Measurements from ENCODE around the gene ZNF79.

The ZNF79 gene

GRCh38 chr9:127474592-127474991, 50.4 kb downstream of the ZNF79 start:
- no peaks in the 10 kb centered on the region for H4K20me1 ChIP-seq (ENCODE audit: low read depth, low read length)
- no peaks in the 10 kb centered on the region for H3K9me2 ChIP-seq (replicated peaks; ENCODE audit: insufficient read depth, low read length)
- H3K9me3 ChIP-seq (ENCODE audit: insufficient read depth, low read length), result no peaks in the 10 kb centered on the region
- H2AFZ ChIP-seq (ENCODE audit: low read depth, low read length, severe bottlenecking), result no peak overlapping the region
- H3K4me3 ChIP-seq (ENCODE audit: insufficient read depth, low read length, poor library complexity, severe bottlenecking), result no peak overlapping the region
- H3K4me2 ChIP-seq (ENCODE audit: low read depth, low read length, poor library complexity, severe bottlenecking), result no peak overlapping the region
- H3F3A ChIP-seq (ENCODE audit: insufficient read depth), result no peaks in the 10 kb centered on the region
- no peak overlapping the region for H3K27ac ChIP-seq (ENCODE audit: low read depth, low read length)
- H3K27me3 ChIP-seq (ENCODE audit: low read length), result no peaks in the 10 kb centered on the region
- no peak overlapping the region for H3K9ac ChIP-seq (ENCODE audit: low read length)
- no peaks in the 10 kb centered on the region for H3K79me2 ChIP-seq (ENCODE audit: insufficient read depth, low read length)
- TF ChIP-seq EZH2phosphoT487 (conservative IDR thresholded peaks at IDR 0.05; ENCODE audit: low read length) (no peak), CTCF (IDR thresholded peaks at IDR 0.05; ENCODE audit: insufficient read depth, low read length, poor library complexity, severe bottlenecking) (no peak)
- H3K36me3 ChIP-seq (ENCODE audit: low read length), result no peaks in the 10 kb centered on the region

- no peaks in the 10 kb centered on the region for H3F3A ChIP-seq (ENCODE audit: insufficient read depth)
- no peak overlapping the region for H3K9ac ChIP-seq (ENCODE audit: low read length)
- 0 out of 2 replicates have a peak, but pooled peaks cover 3% of the 10 kb centered on the region for H3K36me3 ChIP-seq (ENCODE audit: low read length)
- no peaks in the 10 kb centered on the region for H3K9me2 ChIP-seq (replicated peaks; ENCODE audit: insufficient read depth, low read length)
- no peaks in the 10 kb centered on the region for H3K27me3 ChIP-seq (ENCODE audit: low read length)
- no peak overlapping the region for H3K4me3 ChIP-seq (ENCODE audit: insufficient read depth, low read length, poor library complexity, severe bottlenecking)
- H3K79me2 ChIP-seq (ENCODE audit: insufficient read depth, low read length), result no peaks in the 10 kb centered on the region
- TF ChIP-seq CTCF (IDR thresholded peaks at IDR 0.05; ENCODE audit: insufficient read depth, low read length, poor library complexity, severe bottlenecking) (no peak), EZH2phosphoT487 (conservative IDR thresholded peaks at IDR 0.05; ENCODE audit: low read length) (no peak)
- no peak overlapping the region for H2AFZ ChIP-seq (ENCODE audit: low read depth, low read length, severe bottlenecking)
- no peaks in the 10 kb centered on the region for H3K9me3 ChIP-seq (ENCODE audit: insufficient read depth, low read length)
- no peaks in the 10 kb centered on the region for H4K20me1 ChIP-seq (ENCODE audit: low read depth, low read length)
- H3K27ac ChIP-seq (ENCODE audit: low read depth, low read length), result no peak overlapping the region
- H3K4me2 ChIP-seq (ENCODE audit: low read depth, low read length, poor library complexity, severe bottlenecking), result no peak overlapping the region
Observed at GRCh38 chr9:127479507-127480081, 55.4 kb downstream of the ZNF79 start.

- no peaks in the 10 kb centered on the region for H3K9me3 ChIP-seq (ENCODE audit: insufficient read depth, low read length)
- no peak overlapping the region for H3K9ac ChIP-seq (ENCODE audit: low read length)
- H3K9me2 ChIP-seq (replicated peaks; ENCODE audit: insufficient read depth, low read length), result no peaks in the 10 kb centered on the region
- no peak overlapping the region for H3K4me3 ChIP-seq (ENCODE audit: insufficient read depth, low read length, poor library complexity, severe bottlenecking)
- TF ChIP-seq EZH2phosphoT487 (conservative IDR thresholded peaks at IDR 0.05; ENCODE audit: low read length) (no peak), CTCF (IDR thresholded peaks at IDR 0.05; ENCODE audit: insufficient read depth, low read length, poor library complexity, severe bottlenecking) (no peak)
- H3K4me2 ChIP-seq (ENCODE audit: low read depth, low read length, poor library complexity, severe bottlenecking), result no peak overlapping the region
- H3K36me3 ChIP-seq (ENCODE audit: low read length), result 0 out of 2 replicates have a peak, but pooled peaks cover 3% of the 10 kb centered on the region
- H4K20me1 ChIP-seq (ENCODE audit: low read depth, low read length), result no peaks in the 10 kb centered on the region
- H3F3A ChIP-seq (ENCODE audit: insufficient read depth), result no peaks in the 10 kb centered on the region
- no peaks in the 10 kb centered on the region for H3K79me2 ChIP-seq (ENCODE audit: insufficient read depth, low read length)
- H2AFZ ChIP-seq (ENCODE audit: low read depth, low read length, severe bottlenecking), result no peak overlapping the region
- no peaks in the 10 kb centered on the region for H3K27me3 ChIP-seq (ENCODE audit: low read length)
- no peak overlapping the region for H3K27ac ChIP-seq (ENCODE audit: low read depth, low read length)
Observed at GRCh38 chr9:127482662-127483061, 58.5 kb downstream of the ZNF79 start.
